Osteoblast (primary cell): Measurements from ENCODE around the gene ZNF554. TPM values are rescaled to one million over a fixed set of nuclear protein-coding genes. Genes with fewer than 3 reads are reported as not detected.
A peak's percentile ranks its signal among the peaks of the same experiment; 100 is the strongest.

ENCODE experiments used
- DNase-seq: peaks from one replicate; pipeline ENCODE4 v3.0.0; 2011; ENCODE audit warnings: low spot score, mixed read lengths; ENCODE audit not compliant: insufficient read length; ENCODE audit errors: missing footprints
- H2AFZ ChIP-seq: 2 replicates; pipeline ENCODE4 v1.6.0; 2011; ENCODE audit warnings: mild to moderate bottlenecking, low read length
- H3K27ac ChIP-seq: 2 replicates; pipeline ENCODE4 v1.5.1; 2011; ENCODE audit warnings: mild to moderate bottlenecking, low read depth, low read length, moderate library complexity
- H3K27me3 ChIP-seq: 2 replicates; pipeline ENCODE4 v1.6.0; 2012; ENCODE audit warnings: mild to moderate bottlenecking, control low read depth, inconsistent platforms, low read length, moderate library complexity; ENCODE audit not compliant: insufficient read depth
- H3K36me3 ChIP-seq: 2 replicates; pipeline ENCODE4 v1.5.1; 2011; ENCODE audit warnings: mild to moderate bottlenecking, low read length, control low read depth, moderate library complexity; ENCODE audit not compliant: insufficient read depth
- H3K4me1 ChIP-seq: 2 replicates; pipeline ENCODE4 v1.5.1; 2011; ENCODE audit warnings: mild to moderate bottlenecking, low read length, control low read depth, moderate library complexity; ENCODE audit not compliant: insufficient read depth
- H3K4me2 ChIP-seq: 2 replicates; pipeline ENCODE4 v1.6.0; 2011; ENCODE audit warnings: mild to moderate bottlenecking, low read length; ENCODE audit not compliant: insufficient read depth
- H3K4me3 ChIP-seq: fragments of 200-600 bp; sonication (generic); 3 replicates; pipeline ENCODE4 v1.5.1; 2012; ENCODE audit warnings: mild to moderate bottlenecking, low read length, inconsistent platforms; ENCODE audit not compliant: insufficient read depth
- H3K79me2 ChIP-seq: 2 replicates; pipeline ENCODE4 v1.6.0; 2012; ENCODE audit warnings: mild to moderate bottlenecking, low read length, control low read depth, inconsistent platforms; ENCODE audit not compliant: insufficient read depth
- H3K9me3 ChIP-seq: 2 replicates; pipeline ENCODE4 v1.5.1; 2011; ENCODE audit warnings: low read depth, low read length, control low read depth
- H4K20me1 ChIP-seq: 2 replicates; pipeline ENCODE4 v1.6.0; 2012; ENCODE audit warnings: mild to moderate bottlenecking, low read length, control low read depth; ENCODE audit not compliant: insufficient read depth
- CTCF ChIP-seq: IDR thresholded peaks from 2 replicates; pipeline ENCODE4 v1.5.1; 2011; ENCODE audit warnings: mild to moderate bottlenecking, low read depth, low read length, moderate library complexity; ENCODE audit errors: extremely low read depth
- total RNA-seq: library from RNA; depleted of rRNA; stranded (reverse); fragments of >200 nt; gene quantifications from 2 replicates; pipeline ENCODE4 v1.2.3, GENCODE V29; 2012

ZNF554 gene
- total RNA-seq, 1 donor: 5.8 TPM

GRCh38 chr19:2813235-2814160, 6.2 kb upstream of the ZNF554 start:
- no peaks in the 10 kb centered on the region for H3K9me3 ChIP-seq
- no peaks in the 10 kb centered on the region for H3K4me1 ChIP-seq
- H3K27me3 ChIP-seq: no peaks in the 10 kb centered on the region
- no peak overlapping the region for H2AFZ ChIP-seq
- TF ChIP-seq CTCF: no peak
- no peak overlapping the region for H3K4me3 ChIP-seq
- no peak overlapping the region for H3K4me2 ChIP-seq
- peaks cover 20% of the 10 kb centered on the region for H3K36me3 ChIP-seq
- H4K20me1 ChIP-seq: no peaks in the 10 kb centered on the region
- H3K27ac ChIP-seq: no peak overlapping the region
- no peaks in the 10 kb centered on the region for H3K79me2 ChIP-seq
- DNase-seq: peak; percentile 85

DNA sequence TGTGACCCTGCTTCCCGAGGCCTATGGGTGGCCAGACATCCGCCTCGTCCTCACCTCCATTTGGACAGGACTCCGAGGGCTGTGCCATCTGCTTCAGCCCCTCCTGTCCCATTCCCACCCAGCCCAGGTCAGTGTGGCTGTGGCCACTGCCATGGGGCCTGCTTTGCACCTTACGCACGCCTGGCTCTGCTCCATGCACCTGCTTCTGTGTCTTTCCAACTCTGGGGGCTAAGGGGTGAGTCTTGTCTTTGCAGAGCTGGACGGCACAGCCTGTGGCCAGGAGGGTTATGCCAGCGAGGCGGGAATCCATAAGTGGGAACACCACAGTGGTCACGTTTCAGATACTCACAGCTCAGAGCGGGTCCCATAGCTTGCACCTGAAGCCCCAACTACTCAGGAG, 5.2 kb upstream of the ZNF554 start:
- Histone ChIP-seq H3K79me2 (no peaks in the 10 kb centered on the region), H3K4me2 (no peak overlapping the region), H2AFZ (no peak overlapping the region), H4K20me1 (no peaks in the 10 kb centered on the region), H3K27ac (no peak overlapping the region), H3K4me3 (no peak overlapping the region), H3K9me3 (no peaks in the 10 kb centered on the region), H3K27me3 (no peaks in the 10 kb centered on the region), H3K4me1 (no peaks in the 10 kb centered on the region), H3K36me3 (peaks cover 11% of the 10 kb centered on the region)
- no peak for TF ChIP-seq CTCF
- DNase-seq: peak; percentile 83

- no peak overlapping the region for H3K27ac ChIP-seq
- no peak overlapping the region for H2AFZ ChIP-seq
- H3K36me3 ChIP-seq: peaks cover 8% of the 10 kb centered on the region
- no peaks in the 10 kb centered on the region for H4K20me1 ChIP-seq
- TF ChIP-seq CTCF: no peak
- no peaks in the 10 kb centered on the region for H3K27me3 ChIP-seq
- no peak overlapping the region for H3K4me3 ChIP-seq
- H3K4me2 ChIP-seq: no peak overlapping the region
- H3K4me1 ChIP-seq: no peaks in the 10 kb centered on the region
- no peaks in the 10 kb centered on the region for H3K9me3 ChIP-seq
- peak; percentile 85 for DNase-seq
- H3K79me2 ChIP-seq: no peaks in the 10 kb centered on the region
Measured at GRCh38 chr19:2815191-2815614, 4.5 kb upstream of the ZNF554 start.

DNA sequence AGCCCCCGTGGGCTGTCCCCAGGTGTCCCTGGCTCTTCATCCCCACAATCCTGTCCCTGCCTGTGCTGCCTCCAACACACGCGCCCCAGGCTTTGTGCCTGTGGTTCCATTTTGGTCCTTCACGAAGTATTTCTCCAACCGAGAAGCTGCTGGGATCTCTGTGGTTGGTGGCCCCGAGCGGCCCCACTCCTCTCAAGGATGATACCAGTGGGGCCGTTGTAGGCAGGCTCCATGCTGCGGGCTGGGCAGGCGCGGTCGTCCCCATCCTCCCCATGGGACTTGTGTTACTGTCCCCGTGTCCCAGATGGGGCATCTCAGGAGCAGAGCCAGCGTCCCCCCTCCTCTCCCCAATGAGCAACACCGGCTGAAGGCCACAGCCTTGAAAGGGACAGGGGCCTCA, 3.7 kb upstream of the ZNF554 start:
- H4K20me1 ChIP-seq: no peaks in the 10 kb centered on the region
- H3K9me3 ChIP-seq: no peaks in the 10 kb centered on the region
- H3K36me3 ChIP-seq: peaks cover 6% of the 10 kb centered on the region
- no peak overlapping the region for H2AFZ ChIP-seq
- H3K27ac ChIP-seq: no peak overlapping the region
- no peaks in the 10 kb centered on the region for H3K27me3 ChIP-seq
- H3K4me3 ChIP-seq: no peak overlapping the region
- H3K79me2 ChIP-seq: no peaks in the 10 kb centered on the region
- no peak overlapping the region for H3K4me2 ChIP-seq
- no peaks in the 10 kb centered on the region for H3K4me1 ChIP-seq
- no peak for TF ChIP-seq CTCF
- no peak for DNase-seq
